Measurements from ENCODE around the gene MAP2K5.

MAP2K5 gene

DNA sequence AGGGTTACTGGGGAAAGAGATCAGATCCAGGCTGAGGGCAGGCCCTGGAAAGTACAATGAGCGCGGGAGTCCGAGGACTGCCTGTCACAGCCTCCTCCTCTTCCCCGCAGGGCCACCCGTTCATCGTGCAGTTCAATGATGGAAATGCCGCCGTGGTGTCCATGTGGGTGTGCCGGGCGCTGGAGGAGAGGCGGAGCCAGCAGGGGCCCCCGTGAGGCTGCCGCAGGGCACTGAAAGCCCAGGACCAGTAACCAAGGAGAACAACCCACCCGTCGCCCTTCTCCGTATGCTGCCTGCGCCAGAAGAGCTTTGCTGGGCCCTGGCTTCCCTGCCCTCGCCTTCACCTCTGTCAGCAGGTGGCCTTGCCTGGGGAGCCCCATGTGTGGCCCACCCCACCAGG, 264.0 kb downstream of the MAP2K5 start:
- no peak for DNase-seq (ENCODE audit: low spot score)

DNA sequence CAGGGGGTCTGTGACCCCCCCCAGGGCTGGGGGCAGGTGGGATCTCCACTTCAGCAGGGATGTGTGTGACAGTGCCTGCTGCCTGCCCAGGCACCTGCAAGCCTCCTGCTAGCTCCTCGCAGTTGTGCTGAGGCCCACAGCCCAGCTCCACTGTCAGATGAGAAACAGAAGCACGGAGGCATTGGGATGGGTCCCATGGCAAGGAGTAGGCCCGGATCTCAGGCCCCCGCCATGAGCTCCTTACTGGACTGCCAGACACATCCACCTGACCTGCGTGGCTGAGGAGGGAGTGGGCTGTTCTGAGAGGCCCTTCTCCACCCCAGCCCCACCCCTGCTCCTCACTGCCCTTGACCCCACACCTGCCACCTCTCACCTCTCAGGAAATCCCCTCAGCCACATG, 264.6 kb downstream of the MAP2K5 start:
- no peak for DNase-seq (ENCODE audit: low spot score)

DNA sequence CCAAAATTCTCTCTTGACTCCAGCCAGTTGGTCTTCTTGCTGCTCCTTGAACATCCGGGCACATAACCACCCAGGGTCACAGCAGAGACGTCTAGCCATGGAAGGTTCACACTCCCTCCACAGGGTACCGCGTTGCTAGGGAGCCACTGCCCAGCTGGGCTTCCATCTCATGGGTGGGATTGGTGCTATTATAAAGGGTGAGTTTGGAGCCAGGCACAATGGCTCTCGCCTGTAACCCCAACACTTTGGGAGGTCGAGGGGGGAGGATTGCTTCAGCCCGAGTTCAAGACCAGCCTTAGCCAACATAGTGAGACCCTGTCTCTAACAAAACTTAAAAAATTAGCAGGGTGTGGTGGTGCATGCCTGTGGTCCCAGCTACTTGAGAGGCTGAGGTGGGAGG, 265.3 kb downstream of the MAP2K5 start:
- DNase-seq (ENCODE audit: low spot score), result no peak

DNA sequence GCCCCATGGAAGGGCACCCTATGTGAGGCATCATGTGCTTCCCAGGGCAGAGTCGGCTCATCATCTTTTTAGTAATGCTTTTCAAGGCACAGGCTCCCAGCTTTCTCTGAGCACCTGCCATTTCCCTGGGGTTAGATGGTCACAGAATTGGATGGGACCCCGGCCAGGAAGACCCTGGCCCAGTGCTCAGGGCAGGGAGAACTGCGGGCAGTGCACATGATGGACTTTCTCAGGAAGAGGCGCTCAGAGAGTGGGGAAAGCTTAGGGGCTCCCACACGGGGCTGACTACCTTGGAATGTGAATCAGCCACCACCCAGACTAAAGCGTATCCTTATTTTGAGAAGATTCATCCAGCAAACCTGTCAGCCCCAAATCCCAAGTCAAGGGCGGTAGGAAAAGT, 266.3 kb downstream of the MAP2K5 start:
- DNase-seq (ENCODE audit: low spot score), result no peak

DNA sequence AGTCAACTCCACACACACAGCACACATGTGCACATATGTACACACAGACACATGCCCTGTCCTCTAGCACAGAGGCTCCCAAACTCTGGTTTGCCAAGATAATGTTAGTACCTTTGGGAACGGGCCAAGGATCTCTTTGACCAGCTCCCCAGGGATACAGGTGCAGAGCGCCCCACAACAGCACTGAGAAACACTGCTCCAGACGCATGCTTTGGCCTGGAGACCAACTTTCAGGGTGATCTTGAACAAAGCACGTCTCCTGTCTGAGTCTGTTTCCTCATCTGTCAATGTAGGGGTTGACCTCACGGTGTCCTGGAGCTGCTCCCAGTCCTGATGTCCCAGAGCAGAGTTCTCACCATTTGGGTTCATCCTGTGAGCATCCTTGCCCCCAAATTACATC, 266.9 kb downstream of the MAP2K5 start:
- DNase-seq (ENCODE audit: low spot score), result no peak

DNA sequence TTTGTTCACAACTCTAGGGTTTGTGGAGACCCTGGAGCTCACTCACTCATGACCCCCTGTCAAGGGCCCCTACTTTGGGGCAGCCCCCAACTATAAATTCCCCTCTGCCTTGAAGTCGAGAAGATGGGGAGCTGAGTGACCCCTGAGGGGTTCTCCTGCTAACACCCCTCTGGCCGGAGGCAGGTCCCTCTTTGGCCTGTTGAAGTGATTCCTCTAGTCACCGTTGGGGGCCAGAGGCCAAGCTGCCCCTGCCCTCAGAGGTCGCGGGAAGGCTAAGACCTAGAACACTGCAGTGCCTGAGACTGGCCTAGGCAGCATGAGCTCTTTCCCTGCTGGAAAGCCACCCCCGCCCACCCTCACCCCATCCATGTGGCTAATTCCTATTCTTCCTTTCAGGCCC, 267.4 kb downstream of the MAP2K5 start:
- no peak for DNase-seq (ENCODE audit: low spot score)

DNA sequence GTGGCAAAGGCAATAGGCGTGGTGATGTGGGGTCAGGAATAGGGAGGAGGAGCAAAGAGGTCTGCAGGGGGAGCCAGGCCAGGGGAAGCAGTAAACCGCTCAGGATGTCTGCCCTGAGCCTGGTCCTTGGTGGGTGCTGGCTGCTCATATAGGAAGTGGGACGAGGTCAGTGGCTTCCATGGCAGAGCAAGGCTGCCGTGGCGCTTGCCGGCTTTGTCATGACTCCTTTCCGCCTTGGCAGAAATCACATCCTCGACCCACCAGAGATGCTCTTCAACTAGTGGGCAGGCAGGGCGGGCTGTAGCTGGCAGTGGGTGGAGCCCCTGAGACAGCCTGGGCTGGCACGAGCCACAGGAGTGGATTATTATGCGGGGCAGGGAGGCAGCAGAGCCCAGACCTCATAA, 269.7 kb downstream of the MAP2K5 start:
- DNase-seq (ENCODE audit: low spot score), result no peak

DNA sequence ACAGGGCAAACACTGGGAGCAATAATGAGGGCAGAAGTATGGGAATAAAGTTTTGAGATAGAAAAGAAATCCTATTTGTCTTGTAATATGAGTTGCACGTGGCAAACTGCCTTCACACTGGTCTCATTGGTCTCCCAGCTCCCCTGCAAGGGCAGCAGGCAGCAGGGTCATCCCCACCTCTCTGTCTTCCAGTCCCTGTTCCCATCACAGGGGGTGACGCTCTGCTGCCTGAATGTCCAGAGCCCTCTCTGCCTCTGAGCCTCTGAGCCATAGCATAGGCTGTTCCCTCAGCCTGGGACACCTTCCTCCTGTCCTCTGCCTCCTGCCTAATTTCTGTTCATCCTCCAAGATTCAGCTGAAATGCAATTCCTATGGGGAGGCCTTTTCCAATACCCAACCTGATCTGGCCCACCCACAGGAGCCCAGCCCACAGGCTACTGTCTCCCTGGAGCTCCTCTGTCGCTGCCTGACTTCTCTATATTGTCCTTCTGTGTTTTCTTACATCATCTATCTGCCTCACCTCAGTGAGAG, 270.7 kb downstream of the MAP2K5 start:
- no peak for DNase-seq (ENCODE audit: low spot score)

DNA sequence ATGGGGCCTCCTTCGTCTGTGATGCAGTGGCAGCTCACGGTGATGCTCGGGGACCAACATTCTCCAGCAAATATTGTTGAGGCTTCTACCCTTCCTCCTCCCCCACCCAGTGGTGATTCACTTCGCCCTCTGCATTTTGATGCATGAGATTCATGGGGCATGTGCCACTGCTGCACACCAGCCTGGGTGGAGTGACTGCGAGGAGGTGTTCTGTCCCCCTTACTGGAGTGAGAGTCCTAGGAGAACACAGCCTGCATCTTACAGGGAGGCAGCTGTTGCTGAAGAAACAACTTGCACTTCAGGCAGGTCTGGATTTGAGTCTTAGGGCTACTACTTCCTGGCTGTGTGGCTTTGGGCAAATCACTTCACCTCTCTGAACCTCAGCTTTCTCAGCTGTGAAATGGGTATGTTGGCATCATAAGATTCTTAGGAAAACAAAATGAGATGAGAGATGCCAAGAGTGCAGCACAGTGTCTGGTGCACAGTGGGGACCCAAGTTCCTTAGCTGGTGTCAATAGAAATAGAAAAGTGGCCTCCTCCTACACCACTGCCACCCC, 272.6 kb downstream of the MAP2K5 start:
- DNase-seq (ENCODE audit: low spot score), result no peak

DNA sequence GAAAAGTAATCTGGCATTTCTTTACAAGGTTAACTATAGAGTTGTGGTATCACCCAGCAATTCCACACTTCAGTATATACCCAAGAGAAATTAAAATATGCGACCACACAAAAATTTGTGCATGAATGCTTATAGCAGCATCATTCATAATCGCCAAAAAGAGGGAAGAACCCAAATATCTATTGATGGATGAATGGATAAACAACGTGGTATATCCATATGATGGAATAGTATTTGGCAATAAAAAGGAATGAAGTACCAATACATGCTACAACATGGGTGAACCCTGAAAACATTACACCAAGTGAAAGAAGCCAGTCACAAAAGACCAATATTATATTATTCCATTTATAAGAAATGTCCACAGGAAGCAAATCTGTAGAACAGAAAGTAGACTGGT, 274.2 kb downstream of the MAP2K5 start:
- DNase-seq (ENCODE audit: low spot score), result no peak

DNA sequence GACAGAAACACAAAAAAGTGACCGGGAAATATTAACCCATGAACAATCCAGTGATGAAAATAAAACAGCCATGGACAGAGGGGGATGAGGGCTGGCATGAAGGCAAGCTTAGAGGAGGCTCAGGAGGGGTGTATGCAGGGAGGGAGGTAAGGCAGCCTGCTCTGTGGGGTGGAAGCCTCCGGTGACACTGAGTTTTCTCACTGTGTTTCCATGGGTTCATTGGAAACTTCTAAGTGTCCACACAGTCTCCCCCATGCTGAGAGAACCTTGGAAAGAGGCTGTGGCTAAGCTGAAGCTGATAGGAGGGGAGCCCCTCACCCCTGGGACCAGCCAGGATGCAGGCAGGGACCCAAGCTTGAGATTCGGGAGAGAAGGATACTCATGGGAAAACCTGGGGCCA, 276.0 kb downstream of the MAP2K5 start:
- DNase-seq (ENCODE audit: low spot score), result no peak

DNA sequence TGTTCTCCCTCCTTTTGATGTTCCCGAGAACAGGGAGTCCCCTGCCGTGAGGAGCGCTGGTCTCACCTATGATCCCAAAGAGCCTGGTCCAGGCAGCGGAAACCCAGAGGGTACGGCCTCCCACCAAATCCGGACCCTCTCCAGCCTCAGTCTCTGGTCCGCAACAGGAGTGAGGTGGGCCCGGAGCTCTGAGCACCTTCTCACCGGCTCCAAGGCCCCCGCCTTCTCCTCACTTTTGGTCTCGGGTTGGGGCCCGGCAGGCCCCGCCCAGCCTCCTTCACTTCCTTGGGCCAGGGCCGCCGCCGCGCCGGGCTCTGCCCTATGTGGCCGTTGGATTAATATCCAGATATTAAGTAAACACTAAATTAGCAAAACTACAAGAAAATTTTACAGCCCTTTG, 277.1 kb downstream of the MAP2K5 start:
- DNase-seq (ENCODE audit: low spot score), result no peak

DNA sequence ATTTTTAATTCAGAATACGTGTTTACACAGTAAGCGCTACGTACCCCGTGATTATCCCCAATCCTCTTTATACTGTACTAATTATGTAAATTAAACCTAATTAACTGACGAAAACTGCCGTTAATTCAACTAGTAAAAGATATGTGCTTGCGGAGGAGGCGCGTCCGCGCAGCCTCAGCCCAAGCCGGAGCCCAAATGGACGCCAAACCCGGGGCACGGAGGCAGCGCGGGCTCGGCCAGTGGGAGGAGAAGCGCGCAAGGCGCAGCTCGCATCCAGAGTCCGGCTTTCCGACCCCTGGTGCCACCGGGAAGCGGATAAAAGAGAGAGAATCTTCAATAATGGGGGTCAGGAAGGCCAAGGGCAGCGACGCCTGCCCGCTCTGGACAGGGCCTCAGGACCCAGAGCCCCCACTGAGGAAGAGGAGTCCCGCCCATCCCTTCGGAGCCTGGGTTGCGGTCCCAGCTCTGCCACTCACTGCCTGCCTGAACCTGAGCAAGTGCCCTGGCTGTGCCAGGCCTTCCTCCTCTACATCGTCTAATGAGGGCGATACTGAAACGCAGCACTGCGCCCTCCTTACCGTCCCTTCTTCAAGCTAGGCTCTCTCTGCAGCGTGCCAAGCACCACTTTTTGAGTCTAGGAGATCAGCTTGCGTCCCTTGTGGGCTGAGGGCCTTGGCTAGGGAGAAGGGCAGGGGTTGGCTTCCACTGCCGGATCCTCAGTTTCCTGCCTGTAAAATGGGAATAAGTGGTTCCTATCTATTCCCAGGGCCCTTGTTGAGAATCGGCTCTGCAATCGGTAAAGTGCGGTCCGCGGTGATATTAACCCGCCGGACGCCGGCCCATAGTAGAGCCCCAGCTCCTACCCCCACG, 277.9 kb downstream of the MAP2K5 start:
- no peak for DNase-seq (ENCODE audit: low spot score)

DNA sequence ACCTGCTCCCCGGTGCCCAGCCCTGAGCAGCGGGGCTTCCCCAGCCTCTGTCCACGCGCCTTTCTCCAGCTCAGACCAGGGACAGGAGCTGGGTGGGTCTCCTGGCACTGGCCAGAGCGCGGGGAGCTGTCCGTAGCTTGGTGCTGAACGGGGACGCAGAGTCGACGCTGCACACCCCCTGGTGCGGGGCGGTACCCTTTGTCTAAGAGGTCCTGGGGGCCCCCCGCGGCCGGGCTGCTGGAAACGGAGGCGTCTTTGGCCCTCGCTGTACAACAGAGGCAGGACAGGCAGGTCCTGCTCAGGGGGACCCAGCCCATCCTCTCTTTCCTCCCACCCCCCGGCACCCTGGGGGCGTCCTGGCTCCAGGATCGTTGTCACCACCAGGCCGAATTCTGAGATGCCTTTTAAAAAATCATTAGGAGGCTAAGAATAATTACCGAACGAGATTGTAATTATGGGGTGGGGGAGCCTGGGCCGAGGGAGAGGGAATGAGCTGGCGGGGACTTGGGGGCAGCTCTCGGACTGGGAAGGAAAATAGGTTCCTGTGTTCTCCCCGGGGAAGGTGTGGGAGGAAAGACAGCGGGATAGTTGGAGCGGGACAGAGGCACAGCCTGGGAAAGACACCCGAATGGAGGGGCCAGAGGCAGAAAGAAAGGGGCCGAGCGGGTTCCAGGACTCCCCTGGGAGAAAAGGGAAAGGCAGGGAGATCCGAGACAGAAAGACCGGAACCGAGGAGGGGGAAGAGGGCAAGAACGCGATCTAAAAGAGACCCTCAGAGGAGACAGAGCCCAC, 278.7 kb downstream of the MAP2K5 start:
- DNase-seq (ENCODE audit: low spot score), result no peak

DNA sequence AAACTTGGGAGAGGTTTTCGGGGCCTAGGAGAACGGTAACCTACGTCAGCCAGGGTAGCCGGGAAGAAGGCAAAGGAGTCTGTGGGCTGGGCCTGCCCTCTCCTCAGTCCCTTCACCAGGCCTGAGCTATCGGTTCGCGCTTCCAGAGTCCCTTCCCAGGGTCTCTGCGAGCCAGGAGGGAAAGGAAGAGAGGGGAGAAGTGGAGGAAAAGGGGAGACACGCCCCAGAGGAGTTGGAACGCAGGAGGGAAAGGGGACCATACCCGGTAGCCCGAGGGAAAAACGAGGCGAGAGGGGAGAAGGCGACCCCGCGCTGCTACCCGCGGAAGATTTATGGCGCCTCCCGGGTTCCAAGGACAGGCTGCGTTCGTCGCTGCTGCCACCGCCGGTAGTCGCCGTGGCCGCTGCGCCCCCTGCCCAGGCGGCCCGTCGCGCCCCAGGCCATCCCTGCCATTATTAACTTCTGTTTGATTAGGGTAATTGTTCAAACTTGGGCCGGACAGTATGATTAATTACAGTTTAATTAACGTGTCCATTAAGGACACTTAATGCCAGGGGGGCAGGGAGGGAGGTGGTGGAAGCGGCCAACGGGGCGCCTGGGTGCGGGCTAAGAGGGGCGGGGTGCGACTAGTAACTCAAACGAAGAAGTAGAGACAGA, 279.4 kb downstream of the MAP2K5 start:
- DNase-seq (ENCODE audit: low spot score), result no peak

DNA sequence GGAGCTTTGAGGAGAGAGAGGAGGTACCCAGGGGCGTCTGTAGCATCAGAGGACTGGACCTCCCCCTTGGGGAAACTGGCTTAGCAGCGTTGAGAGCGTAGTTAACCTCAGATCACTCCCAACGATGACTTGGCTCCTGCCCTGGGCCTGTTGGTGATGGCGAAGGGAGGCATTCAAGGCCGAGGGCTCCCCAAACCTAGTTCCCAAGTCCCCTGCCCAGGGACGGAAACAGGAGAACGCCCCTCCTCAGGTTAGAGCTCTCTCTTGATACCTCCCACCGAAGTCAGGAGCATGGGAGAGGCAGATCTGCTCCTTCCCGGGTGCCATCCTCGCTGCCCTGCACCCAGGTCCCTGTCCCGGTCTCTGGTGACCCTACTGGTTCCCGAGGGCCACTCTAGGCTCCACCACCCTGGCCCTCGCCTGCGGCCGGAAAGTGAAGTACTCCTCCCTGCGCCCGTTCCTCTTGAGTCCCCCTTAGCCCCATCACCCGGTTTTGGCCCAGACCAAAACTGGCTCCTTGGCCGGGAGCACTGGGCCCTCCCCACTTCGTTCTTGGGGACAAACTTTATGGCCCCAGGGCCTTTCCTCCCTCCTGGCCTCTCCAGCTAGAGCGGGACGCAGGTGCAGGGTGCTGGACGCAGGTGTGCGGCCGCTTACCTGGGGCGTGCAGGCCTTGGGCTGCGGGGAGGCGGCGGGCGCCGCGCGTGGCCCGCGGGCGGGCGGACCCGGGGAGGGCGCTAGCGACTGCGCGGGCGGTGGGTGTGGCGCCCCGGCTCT, 280.2 kb downstream of the MAP2K5 start:
- no peak for DNase-seq (ENCODE audit: low spot score)

DNA sequence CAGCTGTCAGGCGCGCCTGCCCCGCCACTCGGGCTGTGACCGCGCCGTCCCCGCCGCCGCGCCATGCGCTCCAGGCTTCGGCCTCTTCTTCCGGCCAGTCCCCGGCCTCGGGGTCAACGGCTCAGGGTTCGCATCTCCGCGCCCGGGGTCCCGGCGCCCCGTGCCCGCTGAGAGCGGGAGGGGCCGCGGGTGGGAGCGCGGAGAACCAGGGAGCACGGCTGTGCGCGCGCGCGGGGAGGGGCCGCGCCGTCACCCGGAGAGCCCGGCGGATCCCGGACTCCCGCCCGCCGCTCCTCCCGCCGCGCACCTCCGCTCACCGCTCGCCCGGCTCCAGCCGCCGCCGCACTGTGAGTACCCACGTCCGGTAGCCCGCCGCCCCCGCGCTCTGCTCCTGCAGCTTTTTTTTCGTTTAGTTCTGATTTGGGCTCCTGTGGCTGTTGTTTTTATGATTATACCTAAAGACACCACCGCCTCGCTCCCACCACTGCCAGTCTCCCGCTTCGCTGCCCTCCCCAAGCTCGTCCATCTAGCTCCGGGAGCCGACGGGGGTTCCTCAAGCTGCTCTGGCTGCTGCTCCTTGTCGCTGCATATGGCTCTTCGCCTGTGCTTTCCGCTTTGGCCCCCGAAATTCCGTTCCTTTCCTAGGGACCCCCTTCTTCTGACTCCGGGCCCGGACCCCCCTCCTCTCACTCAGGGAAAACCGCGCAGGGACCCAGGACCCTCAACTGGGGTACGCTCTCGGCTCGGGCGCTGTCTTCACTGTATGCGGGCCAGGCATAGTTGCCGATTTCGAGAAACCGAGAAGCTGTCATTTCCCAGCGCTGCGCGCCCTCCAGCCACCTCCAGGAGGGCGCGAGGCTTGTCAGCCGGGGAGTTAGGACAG, 281.1 kb downstream of the MAP2K5 start:
- peak; percentile 46 for DNase-seq (ENCODE audit: low spot score)

DNA sequence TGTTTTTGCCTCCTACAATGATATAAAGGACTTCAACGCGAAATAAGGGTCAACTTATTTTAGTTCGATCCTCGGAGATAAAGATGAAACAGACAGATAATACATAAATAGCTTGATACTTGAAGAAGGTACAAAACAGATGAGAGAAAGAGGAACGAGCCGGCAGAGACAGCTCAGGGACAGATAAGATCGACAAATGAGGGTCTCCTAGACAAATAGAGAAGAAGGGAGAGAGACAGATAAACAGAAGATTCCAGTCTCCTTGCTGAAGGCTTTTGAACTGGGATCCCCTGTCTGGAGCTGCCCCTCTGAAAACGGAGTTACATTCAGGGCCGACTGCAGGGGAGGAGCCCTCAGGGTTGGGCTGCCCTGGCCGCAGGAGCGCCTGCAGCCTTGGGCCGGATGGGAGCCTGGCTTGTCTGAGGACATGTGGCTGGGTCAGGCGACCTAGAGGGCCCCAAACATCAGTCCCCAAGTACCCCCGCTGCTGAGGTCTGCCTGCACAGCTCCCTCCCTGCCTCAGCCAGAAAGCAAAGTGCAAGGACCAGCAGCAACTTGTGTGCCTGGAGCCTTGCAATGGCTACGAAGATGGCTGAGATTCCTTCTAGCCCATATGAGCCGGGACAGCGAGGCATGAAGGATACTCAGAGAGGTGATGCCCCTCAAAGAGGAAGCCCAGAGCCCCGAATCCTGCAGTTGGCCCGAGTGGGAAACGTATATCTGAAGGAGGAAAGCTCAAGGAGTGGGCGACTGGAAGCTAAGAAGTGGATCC, 281.9 kb downstream of the MAP2K5 start:
- no peak for DNase-seq (ENCODE audit: low spot score)

DNA sequence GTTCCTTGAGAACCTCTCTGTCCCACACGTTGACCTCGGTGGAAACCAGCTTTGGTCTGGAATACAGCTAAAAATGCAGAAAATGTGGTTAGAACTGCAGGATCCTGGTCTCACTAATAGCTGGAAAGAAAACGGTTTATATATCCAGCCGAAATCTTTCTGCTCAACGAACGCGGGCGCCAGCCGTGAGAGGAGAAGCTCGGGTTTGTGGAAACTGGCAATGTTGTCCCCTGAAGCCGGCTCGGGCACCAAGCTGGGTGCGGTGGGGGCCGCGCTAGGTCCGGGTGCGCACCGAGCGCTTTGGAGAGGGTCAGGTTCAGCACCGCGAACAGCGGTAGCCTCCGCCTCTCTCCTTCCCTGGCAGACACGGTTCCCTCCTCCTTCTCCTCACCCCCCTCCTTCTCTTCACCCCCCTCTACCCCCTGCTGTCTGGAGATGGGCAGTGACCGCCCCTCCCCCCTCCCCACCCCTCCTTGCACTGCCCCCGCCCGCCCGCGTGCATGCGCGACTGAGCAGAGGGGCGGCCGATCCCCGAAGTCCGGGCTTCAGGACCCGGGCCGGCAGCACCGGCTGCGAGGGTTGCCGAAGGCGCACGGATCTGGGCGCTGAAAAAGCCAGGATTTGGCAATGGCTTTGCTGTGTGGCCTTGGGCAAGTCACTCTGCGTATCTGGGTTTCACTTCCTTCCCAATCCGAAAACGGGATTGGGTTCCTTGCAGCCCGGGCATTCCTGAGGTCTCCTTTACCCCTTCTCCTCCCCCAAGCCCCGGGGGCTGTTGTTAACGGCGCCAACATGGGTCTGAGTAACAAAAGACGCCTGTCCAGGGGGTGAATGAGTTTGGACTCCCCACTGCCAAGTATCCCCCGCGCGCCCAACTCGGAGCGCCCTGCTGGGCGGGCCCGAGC, 282.7 kb downstream of the MAP2K5 start, which contains the start of gene SKOR1:
TSS of gene SKOR1 (plus strand) at position 534 of the 905 bp plus-strand sequence. CDS start at position 628, 94 bp downstream.
- no peak for DNase-seq (ENCODE audit: low spot score)

Measured in RKO (cell line).